WTC11 (cell line): Measurements from ENCODE around the gene PCDH9. TPM values are rescaled to one million over a fixed set of nuclear protein-coding genes. Genes with fewer than 3 reads are reported as not detected.

Experiments
- ATAC-seq: fragments of 200-7000 bp; cut with Tn5 transposase; 2 replicates; pipeline ENCODE4 v1.10.0; 2021; ENCODE audit warnings: mild to moderate bottlenecking, moderate library complexity
- CTCF ChIA-PET: fragments of 300-600 bp; sonication (Branson Sonifier 250); formaldehyde crosslinking; loops from one replicate; lab custom pipeline; 2021; ENCODE audit warnings: antibody characterized with exemption; lab: Charles Lee
- POLR2A ChIA-PET: fragments of 350-600 bp; sonication (Branson Sonifier 250); formaldehyde crosslinking; loops from one replicate; lab custom pipeline; 2021; ENCODE audit warnings: antibody characterized with exemption; lab: Charles Lee
- DNase-seq: peaks from one replicate; pipeline ENCODE4 v3.0.0; 2021; ENCODE audit warnings: low spot score
- H3K27ac Mint-ChIP-seq: 2 replicates; pipeline ENCODE4 v1.8.0; 2021; ENCODE audit warnings: mixed read lengths
- H3K27me3 Mint-ChIP-seq: 2 replicates; pipeline ENCODE4 v1.8.0; 2021; ENCODE audit warnings: low read depth, mild to moderate bottlenecking, moderate library complexity, mixed read lengths
- H3K36me3 Mint-ChIP-seq: 2 replicates; pipeline ENCODE4 v1.8.0; 2021; ENCODE audit warnings: mixed read lengths
- H3K4me1 Mint-ChIP-seq: 2 replicates; pipeline ENCODE4 v1.8.0; 2022; ENCODE audit warnings: mixed read lengths
- H3K4me3 Mint-ChIP-seq: 2 replicates; pipeline ENCODE4 v1.8.0; 2021; ENCODE audit warnings: mild to moderate bottlenecking, moderate library complexity, mixed read lengths
- H3K9me3 Mint-ChIP-seq: 2 replicates; pipeline ENCODE4 v1.8.0; 2021; ENCODE audit warnings: mixed read lengths
- CREB1 ChIP-seq: sonication (generic); formaldehyde crosslinking; IDR thresholded peaks from 2 replicates; pipeline ENCODE4 v1.8.0; 2023; ENCODE audit warnings: mild to moderate bottlenecking, missing genetic modification reagents
- CREM ChIP-seq: sonication (generic); formaldehyde crosslinking; IDR thresholded peaks from 2 replicates; pipeline ENCODE4 v1.8.1; 2022; ENCODE audit warnings: mild to moderate bottlenecking, missing genetic modification reagents, moderate library complexity
- ESRRA ChIP-seq: sonication (generic); formaldehyde crosslinking; IDR thresholded peaks from 2 replicates; pipeline ENCODE4 v1.8.1; 2022; ENCODE audit warnings: mild to moderate bottlenecking, missing genetic modification reagents, borderline replicate concordance
- FOXK1 ChIP-seq: sonication (generic); formaldehyde crosslinking; IDR thresholded peaks from 2 replicates; pipeline ENCODE4 v1.8.0; 2022; ENCODE audit warnings: mild to moderate bottlenecking, moderate library complexity, missing genetic modification reagents
- GTF2I ChIP-seq: fragments of 250-450 bp; sonication (Bioruptor Pico); conservative IDR thresholded peaks from 2 replicates; pipeline ENCODE4 v1.4.0; 2021; ENCODE audit warnings: mild to moderate bottlenecking
- NFATC4 ChIP-seq: fragments of 250-450 bp; sonication (Bioruptor Pico); IDR thresholded peaks from 2 replicates; pipeline ENCODE4 v1.9.0; 2021; ENCODE audit warnings: mild to moderate bottlenecking
- PRRX2 ChIP-seq: fragments of 250-450 bp; sonication (Bioruptor Pico); IDR thresholded peaks from 2 replicates; pipeline ENCODE4 v1.8.0; 2021; ENCODE audit warnings: mild to moderate bottlenecking
- RELA ChIP-seq: sonication (generic); formaldehyde crosslinking; IDR thresholded peaks from 2 replicates; pipeline ENCODE4 v1.8.1; 2022; ENCODE audit warnings: missing genetic modification reagents, mild to moderate bottlenecking, borderline replicate concordance
- SMAD3 ChIP-seq: sonication (generic); formaldehyde crosslinking; IDR thresholded peaks from 2 replicates; pipeline ENCODE4 v1.8.0; 2022; ENCODE audit warnings: missing genetic modification reagents, mild to moderate bottlenecking, borderline replicate concordance
- USF1 ChIP-seq: sonication (generic); formaldehyde crosslinking; IDR thresholded peaks from 2 replicates; pipeline ENCODE4 v1.8.0; 2022; ENCODE audit warnings: mild to moderate bottlenecking, missing genetic modification reagents
- ZBTB21 ChIP-seq: sonication (generic); formaldehyde crosslinking; IDR thresholded peaks from 2 replicates; pipeline ENCODE4 v1.8.1; 2023; ENCODE audit warnings: mild to moderate bottlenecking, missing genetic modification reagents, borderline replicate concordance
- ZNF219 ChIP-seq: sonication (generic); formaldehyde crosslinking; IDR thresholded peaks from 2 replicates; pipeline ENCODE4 v1.8.0; 2023; ENCODE audit warnings: missing genetic modification reagents, mild to moderate bottlenecking, borderline replicate concordance
- ZNF396 ChIP-seq: fragments of 250-450 bp; sonication (Bioruptor Pico); IDR thresholded peaks from 2 replicates; pipeline ENCODE4 v1.8.0; 2021; ENCODE audit warnings: mild to moderate bottlenecking, moderate library complexity, borderline replicate concordance
- ZNF423 ChIP-seq: fragments of 250-450 bp; sonication (Bioruptor Pico); IDR thresholded peaks from 2 replicates; pipeline ENCODE4 v2.1.2; 2022; ENCODE audit warnings: mild to moderate bottlenecking, moderate library complexity
- ZNF532 ChIP-seq: fragments of 250-450 bp; sonication (Bioruptor Pico); IDR thresholded peaks from 2 replicates; pipeline ENCODE4 v1.9.0; 2021; ENCODE audit warnings: mild to moderate bottlenecking, borderline replicate concordance
- total RNA-seq: library from RNA; stranded (reverse); gene quantifications from 3 replicates; pipeline ENCODE4 v1.2.3, GENCODE V29; 2021
- TF ChIP-seq, protein P1 (sequence below): sonication (generic); formaldehyde crosslinking; IDR thresholded peaks from 2 replicates; pipeline ENCODE4 v1.8.1; 2022; ENCODE audit warnings: low read depth, missing genetic modification reagents, borderline replicate concordance
- TF ChIP-seq, protein P2 (sequence below): sonication (generic); formaldehyde crosslinking; IDR thresholded peaks from 2 replicates; pipeline ENCODE4 v1.8.1; 2023; ENCODE audit warnings: mild to moderate bottlenecking, missing genetic modification reagents, borderline replicate concordance
- TF ChIP-seq, protein P3 (sequence below): sonication (generic); formaldehyde crosslinking; IDR thresholded peaks from 2 replicates; pipeline ENCODE4 v1.8.0; 2022; ENCODE audit warnings: mild to moderate bottlenecking, missing genetic modification reagents
- TF ChIP-seq, protein P4 (sequence below): sonication (generic); formaldehyde crosslinking; IDR thresholded peaks from 2 replicates; pipeline ENCODE4 v1.8.0; 2023; ENCODE audit warnings: missing genetic modification reagents

Gene PCDH9
- total RNA-seq, 1 experiment from 2014 or later = 0.48 TPM

DNA sequence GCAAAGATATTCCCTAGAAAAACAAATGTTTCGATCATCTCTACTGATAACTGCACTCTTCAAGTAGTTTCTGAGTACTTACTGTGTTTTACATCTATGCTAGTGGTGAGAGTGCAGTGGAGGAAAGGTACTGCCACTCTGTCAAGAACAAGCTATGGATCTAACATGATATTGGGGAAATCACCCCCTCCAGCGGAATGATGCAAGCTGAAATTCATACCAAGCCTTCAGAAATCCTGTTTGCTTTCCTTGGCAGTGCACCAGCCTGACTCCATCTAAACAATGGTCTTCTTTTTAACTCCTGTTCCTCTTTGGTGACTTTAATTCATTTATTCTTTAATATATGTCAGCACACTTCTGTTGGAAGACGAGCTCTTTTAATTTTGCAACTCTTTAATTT lies 238.0 kb downstream of the PCDH9 start:
- no peak for ATAC-seq
- Mint-ChIP-seq H3K4me1 (peaks cover 13% of the 10 kb centered on the region), H3K9me3 (no peaks in the 10 kb centered on the region), H3K27me3 (no peaks in the 10 kb centered on the region), H3K27ac (no peak overlapping the region)
- TF ChIP-seq ZNF396 (no peak), ZBTB21 (CRISPR knock-in tag) (no peak), PRRX2 (CRISPR knock-in tag) (no peak), ZNF532 (no peak), CREM (CRISPR knock-in tag) (no peak), SMAD3 (CRISPR knock-in tag) (no peak), ZNF219 (CRISPR knock-in tag) (no peak), ESRRA (CRISPR knock-in tag) (no peak), ZNF423 (no peak), CREB1 (CRISPR knock-in tag) (no peak), USF1 (CRISPR knock-in tag) (no peak), RELA (CRISPR knock-in tag) (no peak), NFATC4 (no peak), FOXK1 (CRISPR knock-in tag) (no peak), GTF2I (no peak)
- TF ChIP-seq, protein P1, sequence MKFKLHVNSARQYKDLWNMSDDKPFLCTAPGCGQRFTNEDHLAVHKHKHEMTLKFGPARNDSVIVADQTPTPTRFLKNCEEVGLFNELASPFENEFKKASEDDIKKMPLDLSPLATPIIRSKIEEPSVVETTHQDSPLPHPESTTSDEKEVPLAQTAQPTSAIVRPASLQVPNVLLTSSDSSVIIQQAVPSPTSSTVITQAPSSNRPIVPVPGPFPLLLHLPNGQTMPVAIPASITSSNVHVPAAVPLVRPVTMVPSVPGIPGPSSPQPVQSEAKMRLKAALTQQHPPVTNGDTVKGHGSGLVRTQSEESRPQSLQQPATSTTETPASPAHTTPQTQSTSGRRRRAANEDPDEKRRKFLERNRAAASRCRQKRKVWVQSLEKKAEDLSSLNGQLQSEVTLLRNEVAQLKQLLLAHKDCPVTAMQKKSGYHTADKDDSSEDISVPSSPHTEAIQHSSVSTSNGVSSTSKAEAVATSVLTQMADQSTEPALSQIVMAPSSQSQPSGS (CRISPR knock-in tag) = no peak
- TF ChIP-seq, protein P2, sequence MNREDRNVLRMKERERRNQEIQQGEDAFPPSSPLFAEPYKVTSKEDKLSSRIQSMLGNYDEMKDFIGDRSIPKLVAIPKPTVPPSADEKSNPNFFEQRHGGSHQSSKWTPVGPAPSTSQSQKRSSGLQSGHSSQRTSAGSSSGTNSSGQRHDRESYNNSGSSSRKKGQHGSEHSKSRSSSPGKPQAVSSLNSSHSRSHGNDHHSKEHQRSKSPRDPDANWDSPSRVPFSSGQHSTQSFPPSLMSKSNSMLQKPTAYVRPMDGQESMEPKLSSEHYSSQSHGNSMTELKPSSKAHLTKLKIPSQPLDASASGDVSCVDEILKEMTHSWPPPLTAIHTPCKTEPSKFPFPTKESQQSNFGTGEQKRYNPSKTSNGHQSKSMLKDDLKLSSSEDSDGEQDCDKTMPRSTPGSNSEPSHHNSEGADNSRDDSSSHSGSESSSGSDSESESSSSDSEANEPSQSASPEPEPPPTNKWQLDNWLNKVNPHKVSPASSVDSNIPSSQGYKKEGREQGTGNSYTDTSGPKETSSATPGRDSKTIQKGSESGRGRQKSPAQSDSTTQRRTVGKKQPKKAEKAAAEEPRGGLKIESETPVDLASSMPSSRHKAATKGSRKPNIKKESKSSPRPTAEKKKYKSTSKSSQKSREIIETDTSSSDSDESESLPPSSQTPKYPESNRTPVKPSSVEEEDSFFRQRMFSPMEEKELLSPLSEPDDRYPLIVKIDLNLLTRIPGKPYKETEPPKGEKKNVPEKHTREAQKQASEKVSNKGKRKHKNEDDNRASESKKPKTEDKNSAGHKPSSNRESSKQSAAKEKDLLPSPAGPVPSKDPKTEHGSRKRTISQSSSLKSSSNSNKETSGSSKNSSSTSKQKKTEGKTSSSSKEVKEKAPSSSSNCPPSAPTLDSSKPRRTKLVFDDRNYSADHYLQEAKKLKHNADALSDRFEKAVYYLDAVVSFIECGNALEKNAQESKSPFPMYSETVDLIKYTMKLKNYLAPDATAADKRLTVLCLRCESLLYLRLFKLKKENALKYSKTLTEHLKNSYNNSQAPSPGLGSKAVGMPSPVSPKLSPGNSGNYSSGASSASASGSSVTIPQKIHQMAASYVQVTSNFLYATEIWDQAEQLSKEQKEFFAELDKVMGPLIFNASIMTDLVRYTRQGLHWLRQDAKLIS (CRISPR knock-in tag) = no peak
- TF ChIP-seq, protein P3, sequence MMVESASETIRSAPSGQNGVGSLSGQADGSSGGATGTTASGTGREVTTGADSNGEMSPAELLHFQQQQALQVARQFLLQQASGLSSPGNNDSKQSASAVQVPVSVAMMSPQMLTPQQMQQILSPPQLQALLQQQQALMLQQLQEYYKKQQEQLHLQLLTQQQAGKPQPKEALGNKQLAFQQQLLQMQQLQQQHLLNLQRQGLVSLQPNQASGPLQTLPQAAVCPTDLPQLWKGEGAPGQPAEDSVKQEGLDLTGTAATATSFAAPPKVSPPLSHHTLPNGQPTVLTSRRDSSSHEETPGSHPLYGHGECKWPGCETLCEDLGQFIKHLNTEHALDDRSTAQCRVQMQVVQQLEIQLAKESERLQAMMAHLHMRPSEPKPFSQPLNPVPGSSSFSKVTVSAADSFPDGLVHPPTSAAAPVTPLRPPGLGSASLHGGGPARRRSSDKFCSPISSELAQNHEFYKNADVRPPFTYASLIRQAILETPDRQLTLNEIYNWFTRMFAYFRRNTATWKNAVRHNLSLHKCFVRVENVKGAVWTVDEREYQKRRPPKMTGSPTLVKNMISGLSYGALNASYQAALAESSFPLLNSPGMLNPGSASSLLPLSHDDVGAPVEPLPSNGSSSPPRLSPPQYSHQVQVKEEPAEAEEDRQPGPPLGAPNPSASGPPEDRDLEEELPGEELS (CRISPR knock-in tag) = no peak
- TF ChIP-seq, protein P4, sequence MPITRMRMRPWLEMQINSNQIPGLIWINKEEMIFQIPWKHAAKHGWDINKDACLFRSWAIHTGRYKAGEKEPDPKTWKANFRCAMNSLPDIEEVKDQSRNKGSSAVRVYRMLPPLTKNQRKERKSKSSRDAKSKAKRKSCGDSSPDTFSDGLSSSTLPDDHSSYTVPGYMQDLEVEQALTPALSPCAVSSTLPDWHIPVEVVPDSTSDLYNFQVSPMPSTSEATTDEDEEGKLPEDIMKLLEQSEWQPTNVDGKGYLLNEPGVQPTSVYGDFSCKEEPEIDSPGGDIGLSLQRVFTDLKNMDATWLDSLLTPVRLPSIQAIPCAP (CRISPR knock-in tag) = no peak
- TF ChIP-seq, all 79 proteins: peak for 0
- DNase-seq = no peak
- CTCF ChIA-PET = interaction anchor here (0.8 kb wide), 1 partner anchor 246 kb away, joined by 4 read pairs; no protein-coding TSS in a partner anchor
- Mint-ChIP-seq H3K4me3 (no peak overlapping the region), H3K36me3 (no peaks in the 10 kb centered on the region)
- POLR2A ChIA-PET = no interaction called here
